HG02840 (cell line): ENCODE data around the gene SLC27A4.
"Not testable (repeated sequence)": the region's sequence is repeated elsewhere in the genome, so short reads cannot be mapped to it uniquely, and the experiment has no call there.

Source experiments
- ATAC-seq: cut with Tn5 transposase; IDR thresholded peaks from one replicate; pipeline ENCODE4 v1.9.1; 2021; ENCODE audit warnings: mild to moderate bottlenecking, moderate library complexity, moderate number of reproducible peaks; ENCODE audit not compliant: unreplicated experiment, low FRiP score

Gene SLC27A4

DNA sequence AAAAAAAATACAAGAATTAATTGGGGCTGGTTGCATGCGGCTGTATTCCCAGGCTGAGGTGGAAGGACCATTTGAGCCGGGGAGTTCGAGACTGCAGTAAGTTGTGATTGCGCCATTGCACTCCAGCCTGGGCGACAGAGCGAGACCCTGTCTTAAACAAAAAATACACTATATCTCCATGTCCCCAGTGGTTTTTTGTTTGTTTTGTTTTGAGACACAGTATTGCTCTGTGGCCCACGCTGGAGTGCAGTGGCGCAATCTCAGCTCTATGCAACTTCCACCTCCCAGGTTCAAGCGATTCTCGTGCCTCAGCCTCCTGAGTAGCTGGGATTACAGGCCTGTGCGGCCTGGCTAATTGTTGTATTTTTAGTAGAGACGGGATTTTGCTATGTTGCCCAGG is 16.5 kb upstream of the SLC27A4 start:
- no peak for ATAC-seq

DNA sequence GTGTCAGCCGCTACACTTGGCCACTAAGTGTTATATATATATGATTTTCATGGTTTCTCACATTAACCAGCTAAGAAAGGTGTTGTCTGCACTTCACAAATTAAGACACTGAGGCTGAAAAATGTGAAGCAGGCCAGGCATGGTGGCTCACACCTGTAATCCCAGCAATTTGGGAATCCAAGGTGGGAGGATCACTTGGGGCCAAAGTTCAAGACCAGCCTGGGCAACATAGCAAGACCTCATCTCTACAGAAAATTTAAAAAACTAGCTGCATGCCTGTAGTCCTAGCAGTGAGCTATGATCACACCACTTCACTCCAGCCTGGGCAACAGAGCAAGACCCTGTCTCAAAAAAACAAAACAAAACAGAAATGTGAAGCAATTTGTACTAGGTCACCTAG is 15.9 kb upstream of the SLC27A4 start:
- ATAC-seq = no peak

DNA sequence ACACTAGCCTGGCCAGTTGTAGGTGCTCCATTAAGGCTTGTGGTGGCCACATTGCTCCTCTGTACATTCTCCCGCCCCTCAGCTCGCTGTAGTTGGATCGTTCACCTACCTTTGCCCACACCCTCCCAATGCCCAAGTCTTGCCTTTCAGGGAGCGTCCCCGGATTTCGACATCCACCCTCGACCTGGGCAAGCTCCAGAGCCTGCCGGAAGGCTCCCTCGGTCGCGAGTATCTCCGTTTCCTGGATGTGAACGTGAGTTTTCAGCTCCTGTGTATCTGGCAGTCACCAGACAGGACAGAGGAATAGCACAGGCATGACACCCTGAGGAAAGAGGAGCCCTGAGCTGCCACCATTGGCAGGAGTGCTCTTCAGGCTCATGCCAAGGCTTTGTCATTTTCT is 14.7 kb upstream of the SLC27A4 start:
- no peak for ATAC-seq

DNA sequence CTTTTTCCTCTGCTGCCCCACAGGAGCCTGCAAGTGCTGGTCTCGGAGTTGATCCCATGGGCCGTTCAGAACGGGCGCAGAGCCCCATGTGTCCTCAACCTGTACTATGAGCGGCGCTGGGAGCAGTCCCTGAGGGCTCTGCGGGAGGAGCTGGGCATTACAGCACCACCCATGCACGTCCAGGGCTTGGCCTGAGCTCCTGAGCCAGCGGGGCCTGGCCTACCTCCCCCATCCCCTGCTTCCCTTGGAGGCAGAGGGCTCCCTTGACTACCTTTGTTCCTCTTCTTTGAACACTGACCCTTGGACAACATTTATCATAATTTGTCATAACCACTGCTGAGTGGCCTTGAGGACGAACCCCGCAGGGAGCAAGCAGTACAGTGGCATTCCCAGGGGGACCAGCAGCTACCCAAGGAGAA is 6.9 kb upstream of the SLC27A4 start:
- no peak for ATAC-seq

DNA sequence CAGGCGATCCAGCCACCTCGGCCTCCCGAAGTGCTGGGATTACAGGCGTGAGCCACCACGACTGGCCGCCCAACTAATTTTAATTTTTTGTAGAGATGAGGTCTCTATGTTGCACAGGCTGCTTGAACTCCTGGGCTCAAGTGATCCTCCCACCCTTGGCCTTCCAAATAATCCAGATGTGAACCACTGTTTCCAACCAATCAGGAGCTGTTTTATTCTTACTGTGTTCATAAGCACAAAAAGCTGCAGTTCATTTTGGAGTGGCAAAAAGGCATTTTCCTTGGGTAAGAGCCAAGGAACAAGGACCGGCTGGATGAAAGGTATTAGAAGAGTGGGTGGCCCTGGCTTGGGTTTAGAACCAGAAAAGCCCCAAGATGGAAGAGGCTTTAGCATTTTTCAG is 5.2 kb upstream of the SLC27A4 start:
- no peak for ATAC-seq

DNA sequence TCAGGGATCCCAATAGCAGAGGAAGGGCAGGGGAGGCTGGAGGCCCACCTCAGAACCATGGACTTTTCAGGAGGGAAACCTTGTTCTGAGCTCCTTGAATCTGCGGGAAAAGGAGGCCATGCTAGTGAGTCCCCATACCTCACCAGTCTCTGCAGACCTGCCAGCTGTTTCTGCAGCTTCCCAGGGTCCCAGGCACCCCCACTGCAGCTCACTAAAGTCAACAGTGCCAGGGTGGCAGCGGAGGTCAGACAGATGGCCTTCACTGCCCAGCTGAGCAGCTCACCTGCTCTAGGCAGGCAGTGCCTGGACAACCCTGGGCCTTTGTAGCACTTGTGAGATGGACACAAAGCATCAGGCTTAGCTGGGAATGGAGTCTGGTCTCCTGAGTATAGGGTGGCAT is 4.4 kb upstream of the SLC27A4 start:
- ATAC-seq = no peak

DNA sequence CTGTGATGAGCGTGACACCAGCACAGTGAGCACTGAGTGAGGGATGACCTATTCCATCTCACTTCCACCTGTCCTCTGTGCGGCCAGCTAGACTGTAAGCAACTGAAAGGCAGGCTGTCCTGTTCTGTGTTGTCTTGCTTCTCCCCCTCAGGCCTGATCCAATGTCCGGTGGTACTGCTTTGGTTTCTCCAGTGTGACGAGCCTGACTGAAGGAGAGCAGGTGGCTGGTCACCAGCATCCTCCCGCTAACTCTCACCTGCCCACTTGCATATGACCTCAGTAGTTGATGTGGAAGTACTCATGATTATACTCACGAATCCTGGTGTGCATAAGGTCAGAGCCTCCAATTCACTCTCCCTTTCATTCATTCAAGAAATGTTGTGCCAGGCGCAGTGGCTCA is 2.4 kb upstream of the SLC27A4 start:
- ATAC-seq = no peak

DNA sequence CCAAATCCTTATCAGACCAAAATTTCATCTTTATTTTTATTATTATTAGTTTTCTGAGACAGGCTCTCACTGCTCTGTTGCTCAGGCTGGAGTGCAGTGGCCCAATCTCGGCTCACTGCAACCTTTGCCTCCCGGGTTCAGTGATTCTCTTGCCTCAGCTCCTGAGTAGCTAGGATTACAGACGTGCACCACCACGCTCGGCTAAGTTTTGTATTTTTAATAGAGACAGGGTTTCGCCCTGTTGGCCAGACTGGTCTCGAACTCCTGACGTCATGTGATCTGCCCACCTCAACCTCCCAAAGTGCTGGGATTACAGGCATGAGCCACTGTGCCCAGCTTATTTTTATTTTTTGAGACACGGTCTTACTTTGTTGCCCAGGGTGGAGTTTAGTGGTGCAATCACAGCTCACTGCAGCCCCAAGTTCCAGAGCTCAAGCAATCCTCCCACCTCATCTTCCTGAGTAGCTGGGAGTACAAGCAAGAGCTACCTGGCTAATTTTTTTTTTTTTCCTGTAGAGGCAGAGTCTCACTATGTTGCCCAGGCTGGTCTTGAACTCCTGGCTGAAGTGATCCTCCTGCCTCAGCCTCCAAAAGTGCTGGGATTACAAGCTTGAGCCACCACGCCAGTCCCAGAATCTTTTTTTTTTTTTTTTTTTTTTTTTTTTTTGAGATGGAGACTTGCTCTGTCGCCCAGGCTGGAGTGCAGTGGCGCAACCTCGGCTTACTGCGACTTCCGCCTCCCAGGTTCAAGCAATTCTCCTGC is 1.3 kb upstream of the SLC27A4 start:
- not testable (repeated sequence) for ATAC-seq

DNA sequence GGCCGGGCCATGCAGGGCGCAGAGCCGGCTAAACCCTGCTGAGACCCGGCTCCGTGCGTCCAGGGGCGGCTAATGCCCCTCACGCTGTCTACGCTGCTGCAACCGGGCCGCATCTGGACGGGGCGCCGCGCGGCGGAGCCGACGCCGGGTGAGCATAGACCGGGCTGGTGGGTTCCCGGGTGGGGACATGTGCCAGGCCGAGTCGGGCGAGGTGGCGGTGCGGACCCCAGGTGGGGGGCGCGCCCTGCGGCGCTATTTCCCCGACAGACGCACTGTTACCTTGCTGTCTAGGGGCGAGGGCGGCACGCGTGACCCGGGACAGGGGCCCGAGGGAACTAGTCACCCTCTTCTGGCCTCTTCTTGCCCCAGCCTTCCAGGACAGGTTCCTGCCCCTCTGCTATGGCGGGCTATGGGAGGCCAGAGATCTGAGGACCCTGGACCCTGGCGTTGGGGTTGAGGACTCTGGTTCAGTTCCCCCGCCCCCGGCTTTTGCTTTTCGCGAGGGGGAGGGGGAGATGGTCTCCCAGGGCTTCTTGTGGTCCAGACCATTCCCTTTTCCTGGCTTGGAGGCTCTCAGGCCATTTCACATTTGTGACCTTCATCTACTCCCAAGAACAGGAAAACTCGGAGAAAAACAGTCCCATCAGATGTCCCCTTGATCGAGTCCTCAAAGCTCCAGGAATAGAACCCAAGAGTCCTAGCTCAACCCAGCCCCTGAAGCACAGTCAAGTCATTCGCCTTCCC is 536 bp downstream of the SLC27A4 start:
- ATAC-seq = peak; percentile 26

DNA sequence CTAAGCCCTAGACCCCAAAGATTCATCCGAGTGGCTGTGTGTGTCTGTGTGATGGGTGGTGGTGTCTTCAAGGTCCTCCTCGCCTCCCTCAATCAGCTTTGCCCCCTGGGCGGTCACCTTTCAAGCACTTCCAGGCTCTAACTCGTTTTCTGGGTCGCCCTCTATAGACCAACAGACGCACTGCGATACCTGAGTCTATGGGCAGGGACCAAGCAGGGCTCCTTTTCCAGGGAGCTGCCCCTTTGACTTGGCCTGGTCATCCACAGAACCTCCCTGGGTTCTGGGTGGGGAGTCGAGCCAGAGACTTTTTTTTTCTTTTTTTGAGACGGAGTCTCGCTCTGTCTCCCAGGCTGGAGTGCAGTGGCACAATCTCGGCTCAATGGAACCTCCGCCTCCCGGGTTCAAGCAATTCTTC is 1.1 kb downstream of the SLC27A4 start:
- no peak for ATAC-seq

DNA sequence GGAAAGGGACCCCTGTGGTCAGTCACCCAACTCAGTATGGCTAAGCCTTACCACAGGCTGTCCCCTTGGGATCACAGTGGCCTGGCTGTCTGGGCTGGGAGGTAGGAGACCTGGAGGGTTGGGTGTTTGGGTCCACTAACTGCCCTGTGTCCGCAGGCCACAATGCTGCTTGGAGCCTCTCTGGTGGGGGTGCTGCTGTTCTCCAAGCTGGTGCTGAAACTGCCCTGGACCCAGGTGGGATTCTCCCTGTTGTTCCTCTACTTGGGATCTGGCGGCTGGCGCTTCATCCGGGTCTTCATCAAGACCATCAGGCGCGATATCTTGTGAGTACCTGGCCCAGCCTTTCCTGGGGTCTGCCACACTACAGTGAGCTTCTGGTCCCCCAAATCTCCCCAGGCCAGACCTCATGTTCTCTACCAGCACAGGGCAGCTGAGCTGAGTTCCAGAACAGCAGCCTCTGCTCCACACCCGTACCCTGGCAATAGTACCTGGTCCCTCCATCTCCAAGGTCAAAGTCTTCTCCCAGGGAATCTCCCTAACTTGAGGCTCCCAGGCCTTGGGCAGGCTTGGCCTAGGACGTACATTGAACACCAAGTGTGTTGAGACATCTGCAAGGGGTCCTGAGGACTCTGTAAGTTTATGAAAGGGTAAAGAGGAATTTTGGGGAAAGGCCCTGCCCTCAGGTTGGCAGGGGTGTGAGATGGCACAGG is 2.8 kb downstream of the SLC27A4 start:
- ATAC-seq = no peak

DNA sequence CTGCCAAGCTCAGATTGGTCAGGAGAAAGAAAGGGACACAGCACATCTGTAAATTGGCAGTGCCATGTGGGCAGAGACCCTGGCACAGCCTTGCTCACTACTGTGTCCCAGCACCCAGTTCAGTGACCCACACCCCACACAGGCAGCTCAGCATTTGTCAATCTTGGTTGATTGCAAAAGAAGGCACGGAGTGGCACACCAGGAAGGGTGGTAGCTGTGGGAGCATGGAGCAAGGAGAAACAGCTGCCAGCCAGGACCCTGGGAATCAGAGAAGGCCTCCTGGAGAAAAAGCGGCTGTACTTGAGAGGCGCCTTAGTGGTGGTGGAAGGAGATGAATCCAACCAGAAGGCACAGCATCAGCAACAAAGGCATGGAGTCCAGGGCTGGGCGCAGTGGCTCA is 3.5 kb downstream of the SLC27A4 start:
- no peak for ATAC-seq

DNA sequence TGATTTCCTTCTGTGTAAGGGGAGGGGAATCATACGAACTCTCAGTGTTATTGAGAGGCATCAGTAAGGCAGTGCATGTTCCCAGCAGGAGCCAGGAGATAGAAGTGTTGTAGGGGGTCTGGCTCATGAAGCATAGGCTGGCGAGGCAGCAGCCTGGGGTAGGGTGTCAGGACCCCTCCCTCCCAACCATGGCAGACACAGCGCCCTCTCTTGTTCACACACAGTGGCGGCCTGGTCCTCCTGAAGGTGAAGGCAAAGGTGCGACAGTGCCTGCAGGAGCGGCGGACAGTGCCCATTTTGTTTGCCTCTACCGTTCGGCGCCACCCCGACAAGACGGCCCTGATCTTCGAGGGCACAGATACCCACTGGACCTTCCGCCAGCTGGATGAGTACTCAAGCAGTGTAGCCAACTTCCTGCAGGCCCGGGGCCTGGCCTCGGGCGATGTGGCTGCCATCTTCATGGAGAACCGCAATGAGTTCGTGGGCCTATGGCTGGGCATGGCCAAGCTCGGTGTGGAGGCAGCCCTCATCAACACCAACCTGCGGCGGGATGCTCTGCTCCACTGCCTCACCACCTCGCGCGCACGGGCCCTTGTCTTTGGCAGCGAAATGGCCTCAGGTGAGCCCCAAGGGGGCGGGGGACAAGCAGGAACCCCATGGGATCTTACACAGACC is 4.7 kb downstream of the SLC27A4 start:
- no peak for ATAC-seq

DNA sequence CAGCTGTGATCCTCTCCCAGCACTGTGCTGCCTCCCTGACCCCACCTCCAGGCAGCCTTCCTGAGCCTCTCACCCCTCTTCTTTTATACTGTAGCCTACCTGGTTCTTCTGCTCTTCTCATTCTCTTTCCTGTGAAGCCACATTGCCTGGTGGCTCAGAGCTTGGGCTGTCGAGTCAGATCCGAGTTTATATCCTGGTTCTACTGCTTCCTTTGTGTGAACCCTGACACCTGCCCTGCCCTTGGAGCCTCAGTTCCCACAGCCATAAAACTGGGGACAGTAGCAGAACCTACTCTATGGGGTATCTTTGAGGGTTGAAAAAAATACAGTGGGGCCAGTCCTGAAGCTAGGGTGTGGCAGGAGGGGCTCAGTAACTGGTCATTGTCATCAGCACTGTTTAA is 8.8 kb downstream of the SLC27A4 start:
- ATAC-seq = no peak

DNA sequence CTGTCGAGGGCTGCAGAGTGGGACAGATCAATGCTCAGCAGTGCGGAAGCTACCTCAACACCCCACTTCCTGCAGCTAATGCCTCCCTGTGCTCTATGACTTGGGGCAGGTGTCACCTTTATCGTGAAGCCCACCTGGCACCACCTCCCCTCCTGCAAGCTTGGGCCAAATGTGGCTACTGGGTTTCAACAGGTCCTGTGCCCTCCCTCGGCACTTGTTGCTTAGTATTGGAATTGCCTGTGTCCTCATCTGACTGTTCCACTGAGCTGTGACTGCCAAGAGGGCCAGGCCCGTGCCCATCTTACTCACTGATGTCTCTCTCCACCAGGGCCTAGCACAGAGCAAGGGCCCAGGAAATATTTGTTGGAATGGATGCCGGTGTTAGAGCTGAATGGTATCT is 9.4 kb downstream of the SLC27A4 start:
- ATAC-seq = no peak

DNA sequence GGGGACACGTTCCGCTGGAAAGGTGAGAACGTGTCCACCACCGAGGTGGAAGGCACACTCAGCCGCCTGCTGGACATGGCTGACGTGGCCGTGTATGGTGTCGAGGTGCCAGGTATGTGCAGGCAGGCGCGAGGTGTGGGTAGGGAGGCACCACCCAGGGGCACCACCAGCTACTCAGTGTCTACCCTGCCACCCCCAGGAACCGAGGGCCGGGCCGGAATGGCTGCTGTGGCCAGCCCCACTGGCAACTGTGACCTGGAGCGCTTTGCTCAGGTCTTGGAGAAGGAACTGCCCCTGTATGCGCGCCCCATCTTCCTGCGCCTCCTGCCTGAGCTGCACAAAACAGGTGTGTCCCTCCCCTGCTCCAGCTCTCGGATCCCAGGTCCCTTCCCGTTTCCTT is 15.1 kb downstream of the SLC27A4 start:
- ATAC-seq = no peak

DNA sequence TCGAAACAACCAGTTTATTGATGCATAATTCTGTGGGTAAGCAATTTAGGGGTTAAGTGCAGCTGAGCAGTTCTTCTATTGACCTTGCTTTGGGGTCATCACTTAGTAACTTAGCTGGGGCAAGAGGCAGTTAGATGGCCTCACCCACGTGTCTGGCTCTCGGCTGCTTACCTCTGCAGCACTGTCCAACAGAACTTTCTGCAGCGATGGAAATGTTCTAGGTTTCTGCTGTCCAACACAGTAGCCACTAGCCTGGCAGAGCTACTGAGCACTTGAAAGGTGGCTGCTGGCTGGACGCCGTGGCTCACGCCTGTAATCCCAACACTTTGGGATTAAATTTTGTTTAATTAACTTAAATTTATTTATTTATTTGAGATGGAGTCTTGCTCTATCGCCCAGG is 17.8 kb downstream of the SLC27A4 start:
- no peak for ATAC-seq

DNA sequence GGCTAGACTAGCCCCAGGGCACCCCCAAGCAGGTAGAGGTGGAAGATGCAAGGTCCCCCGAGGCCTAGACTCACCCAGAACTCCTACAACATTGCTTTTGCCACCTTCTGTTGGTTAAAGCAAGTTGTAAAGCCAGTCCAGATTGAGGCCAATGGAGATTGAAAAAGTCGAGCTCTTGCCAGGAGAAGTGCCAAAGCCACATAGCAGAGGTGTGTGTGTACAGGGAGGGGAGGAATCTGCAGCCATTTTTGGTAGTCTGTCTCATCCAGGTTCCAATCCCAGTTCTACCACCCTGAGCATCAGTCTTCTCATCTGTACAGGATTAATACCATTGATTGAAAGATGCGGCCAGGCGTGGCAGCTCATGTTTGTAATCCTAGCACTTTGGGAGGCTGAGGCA is 18.5 kb downstream of the SLC27A4 start:
- ATAC-seq = no peak

DNA sequence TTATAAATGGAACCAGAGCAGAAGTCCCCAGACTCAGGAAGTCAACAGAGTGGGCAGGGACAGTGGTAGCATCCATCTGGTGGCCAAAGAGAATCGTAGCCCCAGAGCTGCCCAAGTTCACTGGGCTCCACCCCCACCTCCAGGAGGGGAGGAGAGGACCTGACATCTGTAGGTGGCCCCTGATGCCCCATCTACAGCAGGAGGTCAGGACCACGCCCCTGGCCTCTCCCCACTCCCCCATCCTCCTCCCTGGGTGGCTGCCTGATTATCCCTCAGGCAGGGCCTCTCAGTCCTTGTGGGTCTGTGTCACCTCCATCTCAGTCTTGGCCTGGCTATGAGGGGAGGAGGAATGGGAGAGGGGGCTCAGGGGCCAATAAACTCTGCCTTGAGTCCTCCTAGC is 20.5 kb downstream of the SLC27A4 start:
- ATAC-seq = no peak

DNA sequence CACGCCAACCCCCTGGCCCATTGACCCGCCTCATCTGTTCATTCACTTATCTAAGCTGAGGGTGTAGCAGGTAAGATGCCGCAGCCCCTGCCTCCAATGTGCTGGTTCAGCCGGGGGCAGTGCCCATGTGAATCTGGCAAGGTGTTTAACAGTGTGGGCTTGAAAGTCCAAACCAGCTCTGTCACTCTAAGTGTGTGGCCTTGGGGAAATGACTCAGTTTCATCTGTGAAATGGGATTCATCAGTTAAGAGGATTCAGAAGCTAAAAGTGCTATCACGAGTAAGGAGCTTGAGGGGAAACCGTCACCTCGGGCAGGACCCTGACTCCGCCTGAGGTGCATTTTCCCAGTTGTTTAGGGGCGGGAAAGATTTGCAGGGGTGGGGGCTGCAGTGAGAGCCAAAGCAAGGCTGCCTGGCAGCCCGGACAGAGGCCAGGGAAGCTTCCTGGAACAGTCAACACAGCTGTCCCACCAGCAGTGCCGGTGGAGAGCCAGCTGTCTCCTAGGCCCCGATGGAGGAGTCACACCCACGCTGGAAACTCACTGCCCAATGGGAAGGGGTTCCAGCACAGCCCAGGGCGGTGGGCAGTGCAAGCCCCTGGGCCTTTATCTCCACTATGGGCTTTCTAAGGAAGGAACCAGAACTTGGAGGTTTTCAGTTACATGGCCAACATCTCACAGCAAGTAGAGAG is 21.1 kb downstream of the SLC27A4 start:
- ATAC-seq = no peak
